Measurements from ENCODE around the gene OR2W3. TPM values are rescaled to one million over a fixed set of nuclear protein-coding genes. Genes with fewer than 3 reads are reported as not detected.

Gene OR2W3
- polyA plus RNA-seq, 3 donors: 0.21 to 0.54 (median 0.22) TPM

DNA sequence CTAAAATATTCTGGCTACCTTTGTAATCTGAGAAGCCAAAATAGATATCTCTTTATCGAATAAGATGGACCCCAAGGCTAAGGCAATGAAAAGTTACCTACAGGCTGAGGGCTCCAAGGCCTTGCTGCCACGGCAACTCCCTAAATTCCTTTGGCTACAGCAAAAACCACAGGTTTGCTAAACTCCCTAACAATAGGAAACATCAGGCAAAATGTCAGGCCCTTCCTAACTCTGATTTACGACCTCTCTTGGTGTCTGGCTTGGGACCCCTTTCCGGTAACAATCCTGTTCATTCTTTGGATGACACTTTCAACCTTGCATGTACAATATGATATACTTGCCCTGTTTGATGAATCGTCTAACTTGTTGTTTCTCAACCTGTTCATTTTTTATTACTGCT, 13.4 kb downstream of the OR2W3 start:
- DNase-seq (ENCODE audit: extremely low read depth in 1 of 11, low read depth in 9 of 11, low spot score in 4 of 11): no peak

DNA sequence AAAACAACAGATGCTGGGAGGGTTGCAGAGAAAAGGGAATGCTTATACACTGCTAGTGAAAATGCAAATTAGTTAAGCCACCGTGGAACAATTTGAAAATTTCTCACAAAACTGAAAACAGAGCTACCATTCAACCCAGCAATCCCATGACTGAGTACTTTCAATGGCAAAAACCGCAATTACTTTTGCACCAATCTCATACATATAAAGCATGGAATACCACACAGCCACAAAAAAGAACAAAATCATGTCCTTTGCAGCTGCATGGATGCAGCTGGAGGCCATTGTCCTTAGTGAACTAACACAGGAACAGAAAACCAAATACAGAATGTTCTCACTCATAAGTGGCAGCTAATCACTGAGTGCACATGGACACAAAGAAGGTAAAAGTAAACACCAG, 18.4 kb downstream of the OR2W3 start:
- no peak for DNase-seq (ENCODE audit: extremely low read depth in 1 of 11, low read depth in 9 of 11, low spot score in 4 of 11)

DNA sequence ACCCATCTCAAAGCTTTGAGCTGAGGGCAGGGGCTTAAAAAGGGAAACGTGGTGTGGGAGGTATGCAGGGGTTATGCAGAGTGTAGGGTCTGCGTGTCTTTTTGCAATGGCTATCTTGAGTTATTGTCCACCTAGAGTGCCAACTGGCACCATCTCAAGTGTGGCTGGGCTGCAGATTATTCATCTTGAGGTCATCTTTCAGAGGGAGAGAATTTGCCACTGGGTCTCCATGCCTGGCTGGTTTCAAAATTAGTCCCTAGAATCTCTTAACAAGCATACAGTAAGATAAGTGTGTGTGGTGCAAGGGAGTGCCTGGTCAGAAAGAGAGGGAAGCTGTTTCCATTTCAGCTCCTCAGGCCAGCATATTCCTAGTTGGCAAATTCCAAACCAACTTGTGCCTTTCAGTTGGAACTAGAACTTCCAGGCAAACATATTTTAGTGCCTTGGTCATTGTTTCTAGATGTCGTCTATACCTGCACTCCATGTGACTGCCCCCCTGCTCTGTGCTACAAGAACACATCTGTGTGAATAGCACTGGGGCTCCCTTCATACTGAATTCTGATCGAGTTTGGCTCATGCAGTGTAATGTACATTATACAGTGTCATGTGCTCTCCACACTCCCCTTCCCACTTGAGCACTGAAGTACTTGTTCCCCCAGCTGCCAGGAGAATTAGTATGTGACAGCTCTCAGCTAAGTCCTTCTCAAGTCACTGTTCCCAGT, 19.7 kb downstream of the OR2W3 start:
- DNase-seq (ENCODE audit: extremely low read depth in 1 of 11, low read depth in 9 of 11, low spot score in 4 of 11): no peak

GRCh38 chr1:247919952-247920351, 24.6 kb downstream of the OR2W3 start, which contains the start of gene OR2T8:
Gene OR2T8, plus strand, starts transcription at chr1:247920252. Its CDS starts 766 bp downstream, at chr1:247921018.
- no peak for DNase-seq (ENCODE audit: extremely low read depth in 1 of 11, low read depth in 9 of 11, low spot score in 4 of 11)

- no peak for DNase-seq (ENCODE audit: extremely low read depth in 1 of 11, low read depth in 9 of 11, low spot score in 4 of 11)
Observed at GRCh38 chr1:247923941-247924340, 28.6 kb downstream of the OR2W3 start.

GRCh38 chr1:247924868-247925267, 29.5 kb downstream of the OR2W3 start, which contains the start of gene OR2AJ1:
Gene OR2AJ1, plus strand, starts transcription at chr1:247924889. Its CDS starts 8,880 bp downstream, at chr1:247933769.
- no peak for DNase-seq (ENCODE audit: extremely low read depth in 1 of 11, low read depth in 9 of 11, low spot score in 4 of 11)

GRCh38 chr1:247933989-247934388, 38.6 kb downstream of the OR2W3 start:
- DNase-seq (ENCODE audit: extremely low read depth in 1 of 11, low read depth in 9 of 11, low spot score in 4 of 11): no peak

- no peak for DNase-seq (ENCODE audit: extremely low read depth in 1 of 11, low read depth in 9 of 11, low spot score in 4 of 11)
Observed at GRCh38 chr1:247935781-247936180, 40.4 kb downstream of the OR2W3 start.

GRCh38 chr1:247936415-247936814, 41.0 kb downstream of the OR2W3 start:
- DNase-seq (ENCODE audit: extremely low read depth in 1 of 11, low read depth in 9 of 11, low spot score in 4 of 11): no peak

DNA sequence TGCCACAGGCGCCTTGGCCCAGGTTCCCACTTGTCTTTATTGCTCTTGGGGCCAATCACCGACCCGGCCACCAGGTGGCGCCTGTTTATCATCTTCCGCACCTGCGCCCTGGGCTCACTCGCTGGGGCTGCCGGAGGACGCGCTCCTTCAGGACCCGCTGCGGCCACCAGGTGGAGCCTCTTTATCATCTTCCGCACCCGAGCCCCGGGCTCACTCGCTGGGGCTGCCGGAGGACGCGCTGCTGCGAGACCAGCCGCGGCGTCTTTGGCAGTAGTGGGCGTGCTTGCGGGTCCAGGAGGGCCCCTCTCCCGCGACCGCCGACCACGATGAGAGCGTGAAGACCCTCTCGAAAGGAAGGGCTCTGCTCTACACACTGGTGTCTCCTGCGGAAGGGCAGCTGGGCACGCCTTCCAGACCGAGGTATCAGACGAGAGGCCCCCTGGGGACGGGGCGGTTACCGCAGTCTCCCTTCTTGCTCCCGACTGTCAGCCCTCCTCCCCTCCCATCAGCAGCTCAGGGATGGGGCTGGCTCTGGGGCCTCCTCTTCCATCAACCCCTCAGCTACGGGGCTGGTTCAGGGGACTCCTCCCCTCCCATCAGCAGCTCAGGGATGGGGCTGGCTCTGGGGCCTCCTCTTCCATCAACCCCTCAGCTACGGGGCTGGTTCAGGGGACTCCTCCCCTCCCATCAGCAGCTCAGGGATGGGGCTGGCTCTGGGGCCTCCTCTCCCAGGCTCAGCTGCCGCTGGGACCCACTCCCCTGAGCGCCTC, 41.8 kb downstream of the OR2W3 start:
- peak in 8 of 11 donors; percentile 2 to 46 (median 28) for DNase-seq (ENCODE audit: extremely low read depth in 1 of 11, low read depth in 9 of 11, low spot score in 4 of 11)

GRCh38 chr1:247942624-247943023, 47.2 kb downstream of the OR2W3 start:
- no peak for DNase-seq (ENCODE audit: extremely low read depth in 1 of 11, low read depth in 9 of 11, low spot score in 4 of 11)

Other genes starting within 250 kb of the OR2W3 start
- not detected for gene OR13G1, start 215.8 kb upstream of the OR2W3 start, polyA plus RNA-seq (ENCODE audit: insufficient read length in 3 of 3)
- gene OR6F1, start 178.9 kb upstream of the OR2W3 start, polyA plus RNA-seq (ENCODE audit: insufficient read length in 3 of 3): not detected
- gene OR14K1, start 157.0 kb upstream of the OR2W3 start, polyA plus RNA-seq (ENCODE audit: insufficient read length in 3 of 3): not detected
- gene OR14A2, start 147.4 kb upstream of the OR2W3 start, polyA plus RNA-seq (ENCODE audit: insufficient read length in 3 of 3): not detected
- gene OR1C1, start 135.0 kb upstream of the OR2W3 start, polyA plus RNA-seq (ENCODE audit: insufficient read length in 3 of 3): not detected
- gene OR14A16, start 71.5 kb upstream of the OR2W3 start, polyA plus RNA-seq (ENCODE audit: insufficient read length in 3 of 3): not detected
- not detected for gene OR11L1, start 53.7 kb upstream of the OR2W3 start, polyA plus RNA-seq (ENCODE audit: insufficient read length in 3 of 3)
- 1 to 10 TPM; 1.1 to 2.2 (median 1.3) TPM for gene TRIM58, start 38.4 kb upstream of the OR2W3 start, polyA plus RNA-seq (ENCODE audit: insufficient read length in 3 of 3)
- not detected for gene OR2T8, start 24.7 kb downstream of the OR2W3 start, polyA plus RNA-seq (ENCODE audit: insufficient read length in 3 of 3)
- gene OR2AJ1, start 29.3 kb downstream of the OR2W3 start, polyA plus RNA-seq (ENCODE audit: insufficient read length in 3 of 3): not detected
- gene OR2L8, start 53.3 kb downstream of the OR2W3 start, polyA plus RNA-seq (ENCODE audit: insufficient read length in 3 of 3): not detected
- not detected for gene OR2AK2, start 69.6 kb downstream of the OR2W3 start, polyA plus RNA-seq (ENCODE audit: insufficient read length in 3 of 3)
- gene OR2L5, start 118.1 kb downstream of the OR2W3 start, polyA plus RNA-seq (ENCODE audit: insufficient read length in 3 of 3): not detected
- under 1 TPM; 0.04 to 0.14 (median 0.06) TPM for gene OR2L2, start 134.5 kb downstream of the OR2W3 start, polyA plus RNA-seq (ENCODE audit: insufficient read length in 3 of 3)
- gene OR2L3, start 151.2 kb downstream of the OR2W3 start, polyA plus RNA-seq (ENCODE audit: insufficient read length in 3 of 3): not detected
- not detected for gene OR2L13, start 199.6 kb downstream of the OR2W3 start, polyA plus RNA-seq (ENCODE audit: insufficient read length in 3 of 3)
- gene OR2M5, start 249.6 kb downstream of the OR2W3 start, polyA plus RNA-seq (ENCODE audit: insufficient read length in 3 of 3): not detected

Data from renal cortex interstitium (tissue), 11 donors.